Thyroid gland (tissue), 4 donors: ENCODE data around the gene RAB11FIP4. TPM values are rescaled to one million over a fixed set of nuclear protein-coding genes. Genes with fewer than 3 reads are reported as not detected.
"Not testable (repeated sequence)": the region's sequence is repeated elsewhere in the genome, so short reads cannot be mapped to it uniquely, and the experiment has no call there.

Experiments used
- DNase-seq, 2 donors: peaks; one replicate each; pipeline ENCODE4 v3.0.0-alpha.2; 2019
- H3K27ac ChIP-seq, 3 donors: fragments of 200-600 bp; sonication (generic); 1 replicate in 2 of 3; 2 replicates in 1 of 3; pipeline ENCODE4 v1.5.1; 2016 to 2019; ENCODE audit warnings: mild to moderate bottlenecking in 1 of 3, moderate library complexity in 1 of 3
- H3K27me3 ChIP-seq: fragments of 200-600 bp; sonication (generic); one replicate; pipeline ENCODE4 v1.5.1; 2019
- H3K36me3 ChIP-seq, 2 donors: fragments of 200-600 bp; sonication (generic); one replicate each; pipeline ENCODE4 v1.5.1; 2016 to 2019
- H3K4me1 ChIP-seq, 2 donors: fragments of 200-600 bp; sonication (generic); one replicate each; pipeline ENCODE4 v1.5.1; 2017 to 2019
- H3K4me3 ChIP-seq, 3 donors: fragments of 200-600 bp; sonication (generic); replicated peaks in 1 of 3; 1 replicate in 2 of 3; 2 replicates in 1 of 3; pipeline ENCODE4 v1.5.1; 2016; ENCODE audit warnings: mild to moderate bottlenecking in 1 of 3
- H3K9me3 ChIP-seq: fragments of 200-600 bp; sonication (generic); one replicate; pipeline ENCODE4 v1.5.1; 2017
- CTCF ChIP-seq, 6 experiments: fragments of 200-600 bp in 3 of 6; fragments of 450-650 bp in 3 of 6; sonication (generic) in 3 of 6; IDR thresholded peaks; one replicate each; pipeline ENCODE4 v1.5.1; 2016 to 2019; ENCODE audit warnings: antibody characterized with exemption in 6 of 6, mild to moderate bottlenecking in 2 of 6, inconsistent platforms in 1 of 6, moderate library complexity in 1 of 6
- POLR2A ChIP-seq, 2 donors: fragments of 450-650 bp; IDR thresholded peaks; one replicate each; pipeline ENCODE4 v1.6.1; 2017; ENCODE audit warnings: antibody characterized with exemption in 2 of 2, mild to moderate bottlenecking in 2 of 2, moderate library complexity in 1 of 2
- WGBS, 2 donors: methylation state at CpG; one replicate each; pipeline ENCODE4 v1.1.5; 2017; 5-methylcytosine and 5-hydroxymethylcytosine counted together
- intact Hi-C: fragments of 100-400 bp; cut with DNase I; formaldehyde crosslinking; loops from one replicate; pipeline ENCODE4 v1.15.1; 2023
- total RNA-seq, 4 donors: library from RNA; depleted of rRNA; stranded (reverse); fragments of >200 nt; gene quantifications; one replicate each; pipeline ENCODE4 v1.2.3, GENCODE V29; 2016

The RAB11FIP4 gene
- total RNA-seq, 4 donors from 2014 or later = 21.1 to 44.5 (median 24.9) TPM

GRCh38 chr17:31381165-31381668 lies 10.3 kb upstream of the RAB11FIP4 start:
- TF ChIP-seq CTCF (IDR thresholded peaks at IDR 0.05) (no peak), POLR2A (IDR thresholded peaks at IDR 0.05) (no peak)
- H3K27me3 ChIP-seq = no peaks in the 10 kb centered on the region
- intact Hi-C loops = no loop called here
- no peak for DNase-seq
- no peak overlapping the region for H3K4me3 ChIP-seq
- H3K9me3 ChIP-seq = no peaks in the 10 kb centered on the region
- no peak overlapping the region for H3K27ac ChIP-seq
- peaks cover 0 to 1% of the 10 kb centered on the region in 2 donors for H3K36me3 ChIP-seq
- no peaks in the 10 kb centered on the region for H3K4me1 ChIP-seq

GRCh38 chr17:31382668-31383275 lies 8.7 kb upstream of the RAB11FIP4 start:
- 93 to 96% methylated on average over 11 of the region's 11 CpGs for whole genome bisulfite sequencing, 2 donors

GRCh38 chr17:31383488-31383887 lies 8.0 kb upstream of the RAB11FIP4 start:
- H3K4me3 ChIP-seq, H3K27ac ChIP-seq, H3K9me3 ChIP-seq, DNase-seq, H3K4me1 ChIP-seq, H3K36me3 ChIP-seq, intact Hi-C loops, H3K27me3 ChIP-seq: not testable (repeated sequence)
- 97 to 98% methylated on average over 6 of the region's 6 CpGs for WGBS, 2 donors

More at GRCh38 chr17:31382668-31383275, 8.7 kb upstream of the RAB11FIP4 start:
- intact Hi-C loops, H3K36me3 ChIP-seq, H3K4me3 ChIP-seq, H3K27ac ChIP-seq, H3K4me1 ChIP-seq, H3K27me3 ChIP-seq, DNase-seq, H3K9me3 ChIP-seq: not testable (repeated sequence)

GRCh38 chr17:31385428-31386285 lies 5.8 kb upstream of the RAB11FIP4 start:
- WGBS, 2 donors = 90 to 93% methylated on average over 7 of the region's 7 CpGs
- no peaks in the 10 kb centered on the region for H3K4me1 ChIP-seq
- no peaks in the 10 kb centered on the region for H3K27me3 ChIP-seq
- no peak overlapping the region for H3K4me3 ChIP-seq
- DNase-seq = no peak
- no peaks in the 10 kb centered on the region for H3K36me3 ChIP-seq
- no peak overlapping the region for H3K27ac ChIP-seq
- H3K9me3 ChIP-seq = no peaks in the 10 kb centered on the region
- no peak for TF ChIP-seq POLR2A (IDR thresholded peaks at IDR 0.05)
- TF ChIP-seq CTCF (IDR thresholded peaks at IDR 0.05) = no peak
- intact Hi-C loops = no loop called here

GRCh38 chr17:31386542-31387075 lies 4.9 kb upstream of the RAB11FIP4 start:
- Histone ChIP-seq H3K36me3 (no peaks in the 10 kb centered on the region), H3K4me1 (peaks cover 0 to 6% of the 10 kb centered on the region in 2 donors), H3K9me3 (no peaks in the 10 kb centered on the region), H3K27ac (no peak overlapping the region), H3K27me3 (no peaks in the 10 kb centered on the region), H3K4me3 (no peak overlapping the region)
- intact Hi-C loops = no loop called here
- no peak for DNase-seq
- TF ChIP-seq CTCF (IDR thresholded peaks at IDR 0.05) = no peak
- no peak for TF ChIP-seq POLR2A (IDR thresholded peaks at IDR 0.05)
- WGBS, 2 donors = 88 to 89% methylated on average over 3 of the region's 3 CpGs

- DNase-seq = no peak
- no peaks in the 10 kb centered on the region for H3K36me3 ChIP-seq
- peaks cover 3 to 13% of the 10 kb centered on the region in 2 donors for H3K4me1 ChIP-seq
- H3K27me3 ChIP-seq = peaks cover 6% of the 10 kb centered on the region
- intact Hi-C loops = no loop called here
- H3K9me3 ChIP-seq = no peaks in the 10 kb centered on the region
- 78 to 86% methylated on average over 12 of the region's 12 CpGs for WGBS, 2 donors
- H3K4me3 ChIP-seq = no peak overlapping the region
- no peak overlapping the region for H3K27ac ChIP-seq
- TF ChIP-seq CTCF (IDR thresholded peaks at IDR 0.05) (no peak), POLR2A (IDR thresholded peaks at IDR 0.05) (no peak)
Measured at GRCh38 chr17:31387438-31387837, 4.0 kb upstream of the RAB11FIP4 start.
